Measurements from ENCODE around the gene ARVCF.

The ARVCF gene

GRCh38 chr22:20043057-20043996 lies 26.7 kb upstream of the ARVCF start:
- DNase-seq (ENCODE audit: low spot score), result no peak
- in situ Hi-C loops (cut with MboI; ENCODE audit: low pct_unique_long_range_greater_than_20kb, low sequenced_read_pairs, unreplicated experiment), result no loop called here

GRCh38 chr22:20040327-20041200 lies 23.9 kb upstream of the ARVCF start:
- in situ Hi-C loops (cut with MboI; ENCODE audit: low pct_unique_long_range_greater_than_20kb, low sequenced_read_pairs, unreplicated experiment), result no loop called here
- TF ChIP-seq, protein P1, sequence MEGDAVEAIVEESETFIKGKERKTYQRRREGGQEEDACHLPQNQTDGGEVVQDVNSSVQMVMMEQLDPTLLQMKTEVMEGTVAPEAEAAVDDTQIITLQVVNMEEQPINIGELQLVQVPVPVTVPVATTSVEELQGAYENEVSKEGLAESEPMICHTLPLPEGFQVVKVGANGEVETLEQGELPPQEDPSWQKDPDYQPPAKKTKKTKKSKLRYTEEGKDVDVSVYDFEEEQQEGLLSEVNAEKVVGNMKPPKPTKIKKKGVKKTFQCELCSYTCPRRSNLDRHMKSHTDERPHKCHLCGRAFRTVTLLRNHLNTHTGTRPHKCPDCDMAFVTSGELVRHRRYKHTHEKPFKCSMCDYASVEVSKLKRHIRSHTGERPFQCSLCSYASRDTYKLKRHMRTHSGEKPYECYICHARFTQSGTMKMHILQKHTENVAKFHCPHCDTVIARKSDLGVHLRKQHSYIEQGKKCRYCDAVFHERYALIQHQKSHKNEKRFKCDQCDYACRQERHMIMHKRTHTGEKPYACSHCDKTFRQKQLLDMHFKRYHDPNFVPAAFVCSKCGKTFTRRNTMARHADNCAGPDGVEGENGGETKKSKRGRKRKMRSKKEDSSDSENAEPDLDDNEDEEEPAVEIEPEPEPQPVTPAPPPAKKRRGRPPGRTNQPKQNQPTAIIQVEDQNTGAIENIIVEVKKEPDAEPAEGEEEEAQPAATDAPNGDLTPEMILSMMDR (IDR thresholded peaks at IDR 0.05; ENCODE audit: extremely low read depth, insufficient read depth, missing control alignments), result no peak

More at GRCh38 chr22:20043057-20043996, 26.7 kb upstream of the ARVCF start:
- TF ChIP-seq, protein P1 (IDR thresholded peaks at IDR 0.05; ENCODE audit: extremely low read depth, insufficient read depth, missing control alignments), result no peak

GRCh38 chr22:20039683-20040325 lies 23.2 kb upstream of the ARVCF start:
- in situ Hi-C loops (cut with MboI; ENCODE audit: low pct_unique_long_range_greater_than_20kb, low sequenced_read_pairs, unreplicated experiment), result no loop called here
- TF ChIP-seq, protein P1 (IDR thresholded peaks at IDR 0.05; ENCODE audit: extremely low read depth, insufficient read depth, missing control alignments), result no peak
- no peak for DNase-seq (ENCODE audit: low spot score)

More at GRCh38 chr22:20040327-20041200, 23.9 kb upstream of the ARVCF start:
- DNase-seq (ENCODE audit: low spot score), result no peak

GRCh38 chr22:20038574-20038973 lies 22.0 kb upstream of the ARVCF start:
- in situ Hi-C loops (cut with MboI; ENCODE audit: low pct_unique_long_range_greater_than_20kb, low sequenced_read_pairs, unreplicated experiment), result no loop called here
- TF ChIP-seq, protein P1 (IDR thresholded peaks at IDR 0.05; ENCODE audit: extremely low read depth, insufficient read depth, missing control alignments), result no peak
- no peak for DNase-seq (ENCODE audit: low spot score)

DNA sequence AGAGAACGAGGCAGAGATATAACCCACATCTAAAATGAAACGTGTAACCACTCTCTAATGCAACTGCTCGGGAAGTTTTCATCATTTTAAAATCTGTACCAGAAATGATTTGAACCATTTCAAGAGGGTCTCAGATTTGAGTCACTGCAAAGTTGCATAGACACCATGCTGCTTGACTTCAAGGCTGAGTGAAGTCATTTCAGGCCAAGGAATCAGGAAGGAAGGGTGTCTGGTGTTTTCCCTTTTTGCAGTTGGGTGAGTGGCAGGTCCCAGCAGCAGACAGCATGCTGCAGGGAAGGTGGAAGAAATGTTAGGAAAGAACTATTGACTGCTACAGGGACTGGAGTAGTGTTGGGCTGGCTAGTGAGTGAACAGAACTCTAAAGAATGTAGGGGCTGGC lies 20.8 kb upstream of the ARVCF start:
- in situ Hi-C loops (cut with MboI; ENCODE audit: low pct_unique_long_range_greater_than_20kb, low sequenced_read_pairs, unreplicated experiment), result no loop called here
- DNase-seq (ENCODE audit: low spot score), result no peak
- TF ChIP-seq, protein P1 (IDR thresholded peaks at IDR 0.05; ENCODE audit: extremely low read depth, insufficient read depth, missing control alignments), result no peak
